H1 (cell line): ENCODE measurements around the gene CAMK2D. TPM values are rescaled to one million over a fixed set of nuclear protein-coding genes. Genes with fewer than 3 reads are reported as not detected.

Experiments
- CTCF ChIA-PET: fragments of 300-600 bp; sonication (Branson Sonifier 250); formaldehyde crosslinking; loops from one replicate; lab custom pipeline; 2021; ENCODE audit not compliant: partially characterized antibody; lab: Charles Lee
- POLR2A ChIA-PET: fragments of 300-600 bp; sonication (Branson Sonifier 250); formaldehyde crosslinking; loops from one replicate; lab custom pipeline; 2021; ENCODE audit warnings: inconsistent platforms; ENCODE audit not compliant: partially characterized antibody; lab: Charles Lee
- DNase-seq, 2 experiments: peaks; one replicate each; pipeline versions ENCODE4 v3.0.0 to v3.0.0-alpha.2; 2010 to 2022; ENCODE audit warnings: low spot score in 2 of 2, low read depth in 1 of 2, mixed read lengths in 1 of 2
- FAIRE-seq: peaks from 2 replicates; lab custom pipeline; 2011; peaks lifted over from hg19 to GRCh38; lab: Jason Lieb, UNC
- H2AFZ ChIP-seq: 2 replicates; pipeline ENCODE4 v1.8.1; 2012; ENCODE audit warnings: low read length, inconsistent platforms
- H2AK5ac ChIP-seq: 2 replicates; pipeline ENCODE4 v1.6.1; 2013; ENCODE audit warnings: low read depth, low read length
- H2BK120ac ChIP-seq: replicated peaks from 2 replicates; pipeline ENCODE3; 2013; ENCODE audit warnings: low read depth, low read length, inconsistent platforms
- H2BK12ac ChIP-seq: 2 replicates; pipeline ENCODE4 v1.6.1; 2013; ENCODE audit warnings: low read depth, low read length
- H2BK15ac ChIP-seq: 2 replicates; pipeline ENCODE4 v1.6.1; 2013; ENCODE audit warnings: low read length
- H2BK20ac ChIP-seq: 2 replicates; pipeline ENCODE4 v1.6.1; 2013; ENCODE audit warnings: low read length
- H2BK5ac ChIP-seq: 2 replicates; pipeline ENCODE4 v1.6.1; 2013; ENCODE audit warnings: low read depth, low read length
- H3K14ac ChIP-seq: 2 replicates; pipeline ENCODE4 v1.6.1; 2013; ENCODE audit warnings: inconsistent platforms; ENCODE audit not compliant: insufficient read length
- H3K18ac ChIP-seq: 2 replicates; pipeline ENCODE4 v1.6.1; 2013; ENCODE audit warnings: low read length; ENCODE audit errors: extremely low read depth
- H3K23ac ChIP-seq: 2 replicates; pipeline ENCODE4 v1.6.1; 2013; ENCODE audit warnings: inconsistent platforms; ENCODE audit not compliant: insufficient read length
- H3K23me2 ChIP-seq: 2 replicates; pipeline ENCODE4 v1.6.1; 2013; ENCODE audit warnings: low read depth, low read length
- H3K27ac ChIP-seq: 2 replicates; pipeline ENCODE4 v1.6.1; 2011; ENCODE audit warnings: low read depth, low read length, inconsistent platforms
- H3K27me3 ChIP-seq, 4 experiments: replicated peaks in 1 of 4; 1 replicate in 1 of 4; 2 replicates in 3 of 4; pipeline versions ENCODE4 v1.6.1 to v1.8.1; 2011 to 2013; ENCODE audit warnings: low read length in 3 of 4, mild to moderate bottlenecking in 3 of 4, inconsistent platforms in 2 of 4, mixed read lengths in 2 of 4, moderate library complexity in 1 of 4; ENCODE audit not compliant: control insufficient read depth in 3 of 4, insufficient read depth in 3 of 4; ENCODE audit errors: extremely low read depth in 1 of 4
- H3K36me3 ChIP-seq, 4 experiments: 2 replicates each; pipeline versions ENCODE4 v1.6.1 to v1.8.1; 2011 to 2013; ENCODE audit warnings: mild to moderate bottlenecking in 4 of 4, low read length in 3 of 4, moderate library complexity in 2 of 4, control low read depth in 1 of 4, inconsistent platforms in 1 of 4; ENCODE audit not compliant: insufficient read depth in 4 of 4, control insufficient read depth in 2 of 4
- H3K4ac ChIP-seq: replicated peaks from 2 replicates; pipeline ENCODE3; 2013; ENCODE audit warnings: low read length, low read depth, mixed read lengths, inconsistent platforms; ENCODE audit not compliant: insufficient read length
- H3K4me1 ChIP-seq, 4 experiments: replicated peaks in 1 of 4; 1 replicate in 1 of 4; 2 replicates in 3 of 4; pipeline versions ENCODE4 v1.6.1 to v1.8.1; 2011 to 2013; ENCODE audit warnings: low read length in 3 of 4, inconsistent platforms in 2 of 4, mixed read lengths in 1 of 4; ENCODE audit not compliant: insufficient read depth in 4 of 4, control insufficient read depth in 3 of 4
- H3K4me2 ChIP-seq, 2 experiments: 2 replicates each; pipeline versions ENCODE4 v1.6.1 to v1.8.1; 2011 to 2013; ENCODE audit warnings: low read depth in 2 of 2, low read length in 2 of 2, control low read depth in 1 of 2, inconsistent platforms in 1 of 2, mild to moderate bottlenecking in 1 of 2; ENCODE audit not compliant: insufficient read depth in 1 of 2
- H3K4me3 ChIP-seq, 4 experiments: fragments of 200-600, 300-600 bp in 1 of 4; sonication (generic), shearing (Covaris generic), sonication (Bioruptor Twin) in 1 of 4; 2 replicates each; pipeline versions ENCODE4 v1.5.1 to v1.8.1; 2011 to 2016; ENCODE audit warnings: low read length in 4 of 4, low read depth in 3 of 4, control low read depth in 2 of 4, inconsistent platforms in 2 of 4, mild to moderate bottlenecking in 2 of 4, mixed read lengths in 1 of 4, moderate library complexity in 1 of 4; ENCODE audit not compliant: insufficient read depth in 2 of 4; ENCODE audit errors: extremely low read depth in 1 of 4
- H3K56ac ChIP-seq: replicated peaks from 2 replicates; pipeline ENCODE3; 2013; ENCODE audit warnings: low read depth, mild to moderate bottlenecking, mixed read lengths, low read length, inconsistent platforms; ENCODE audit not compliant: insufficient read length
- H3K79me1 ChIP-seq: 2 replicates; pipeline ENCODE4 v1.6.1; 2013; ENCODE audit warnings: low read depth, low read length, control low read depth
- H3K79me2 ChIP-seq, 2 experiments: 2 replicates each; pipeline versions ENCODE4 v1.6.1 to v1.8.1; 2012 to 2013; ENCODE audit warnings: low read length in 2 of 2, mild to moderate bottlenecking in 2 of 2, inconsistent platforms in 1 of 2; ENCODE audit not compliant: insufficient read depth in 2 of 2, control insufficient read depth in 1 of 2
- H3K9ac ChIP-seq, 4 experiments: replicated peaks in 1 of 4; 1 replicate in 1 of 4; 2 replicates in 3 of 4; pipeline versions ENCODE4 v1.6.1 to v1.8.1; 2011 to 2013; ENCODE audit warnings: low read depth in 3 of 4, low read length in 3 of 4, control low read depth in 2 of 4, mild to moderate bottlenecking in 2 of 4, moderate library complexity in 2 of 4, inconsistent platforms in 1 of 4; ENCODE audit errors: extremely low read depth in 1 of 4
- H3K9me3 ChIP-seq, 2 experiments: 2 replicates each; pipeline versions ENCODE4 v1.6.1 to v1.8.1; 2012 to 2013; ENCODE audit warnings: mild to moderate bottlenecking in 2 of 2, moderate library complexity in 2 of 2, control low read depth in 1 of 2, inconsistent platforms in 1 of 2, low read depth in 1 of 2, low read length in 1 of 2, mixed read lengths in 1 of 2; ENCODE audit not compliant: insufficient read depth in 2 of 2
- H4K20me1 ChIP-seq, 2 experiments: replicated peaks in 1 of 2; 2 replicates each; pipeline versions ENCODE3 to v1.8.1; 2011 to 2013; ENCODE audit warnings: inconsistent platforms in 2 of 2, low read length in 2 of 2, mild to moderate bottlenecking in 1 of 2; ENCODE audit not compliant: insufficient read depth in 2 of 2, control insufficient read depth in 1 of 2
- H4K5ac ChIP-seq: 2 replicates; pipeline ENCODE4 v1.6.1; 2013; ENCODE audit warnings: low read length, low read depth, mixed read lengths, inconsistent platforms; ENCODE audit not compliant: insufficient read length
- H4K8ac ChIP-seq: 2 replicates; pipeline ENCODE4 v1.8.0; 2013; ENCODE audit warnings: mild to moderate bottlenecking, moderate library complexity, low read length, inconsistent platforms; ENCODE audit not compliant: insufficient read depth; ENCODE audit errors: extremely low read depth
- H4K91ac ChIP-seq: replicated peaks from 2 replicates; pipeline ENCODE3; 2013; ENCODE audit warnings: low read length, mixed read lengths, inconsistent platforms; ENCODE audit not compliant: insufficient read length
- ATF2 ChIP-seq: IDR thresholded peaks from 2 replicates; pipeline ENCODE4 v1.6.1; 2012; ENCODE audit warnings: low read length, inconsistent platforms
- CHD2 ChIP-seq: IDR thresholded peaks from 2 replicates; pipeline ENCODE4 v1.6.1; 2012; ENCODE audit warnings: low read length, improper control_type of control experiment
- CTCF ChIP-seq, 3 experiments: IDR thresholded peaks; 1 replicate in 2 of 3; 2 replicates in 1 of 3; pipeline versions ENCODE4 v1.5.1 to v1.6.1; 2011; ENCODE audit warnings: low read length in 3 of 3, mild to moderate bottlenecking in 3 of 3, inconsistent platforms in 2 of 3, low read depth in 1 of 3, moderate library complexity in 1 of 3; ENCODE audit not compliant: insufficient read depth in 1 of 3; ENCODE audit errors: control extremely low read depth in 1 of 3
- GTF2F1 ChIP-seq: IDR thresholded peaks from 2 replicates; pipeline ENCODE4 v1.6.1; 2012; ENCODE audit warnings: low read depth, low read length, improper control_type of control experiment, borderline replicate concordance
- KDM1A ChIP-seq: fragments of 200-600, 300-600 bp; sonication (generic); IDR thresholded peaks from 2 replicates; pipeline ENCODE4 v1.7.1; 2016; ENCODE audit warnings: mild to moderate bottlenecking, low read length, borderline replicate concordance
- KDM4A ChIP-seq: IDR thresholded peaks from one replicate; pipeline ENCODE4 v1.7.1; 2012; ENCODE audit warnings: low read depth, mild to moderate bottlenecking, moderate library complexity, low read length, inconsistent platforms; ENCODE audit not compliant: severe bottlenecking
- KDM5A ChIP-seq: fragments of 200-600 bp; IDR thresholded peaks from 2 replicates; pipeline ENCODE4 v1.7.1; 2012; ENCODE audit warnings: mild to moderate bottlenecking, low read length, inconsistent platforms, mixed read lengths
- POLR2A ChIP-seq, 2 experiments: IDR thresholded peaks; 1 replicate in 1 of 2; 2 replicates in 1 of 2; pipeline ENCODE4 v1.6.1; 2011; ENCODE audit warnings: low read depth in 2 of 2, low read length in 2 of 2, mild to moderate bottlenecking in 2 of 2; ENCODE audit errors: control extremely low read depth in 1 of 2
- RAD21 ChIP-seq, 2 experiments: IDR thresholded peaks in 1 of 2; conservative IDR thresholded peaks in 1 of 2; 2 replicates each; pipeline ENCODE4 v1.6.1; 2011; ENCODE audit warnings: low read depth in 2 of 2, low read length in 2 of 2, improper control_type of control experiment in 1 of 2, inconsistent platforms in 1 of 2, mild to moderate bottlenecking in 1 of 2, moderate library complexity in 1 of 2
- SP4 ChIP-seq: IDR thresholded peaks from 2 replicates; pipeline ENCODE4 v1.6.1; 2012; ENCODE audit warnings: low read length, inconsistent platforms
- TBP ChIP-seq: IDR thresholded peaks from 2 replicates; pipeline ENCODE4 v1.6.1; 2011; ENCODE audit warnings: low read depth, low read length, improper control_type of control experiment
- WGBS, 2 experiments: shearing (Covaris generic) in 1 of 2; methylation state at CpG; one replicate each; pipeline versions ENCODE4 v1.1.6 to v1.1.7; 2013 to 2015; ENCODE audit warnings: low lambda C conversion rate in 2 of 2, mixed read lengths in 2 of 2, inconsistent platforms in 1 of 2, low coverage in 1 of 2, missing lambda C conversion rate in 1 of 2; ENCODE audit not compliant: insufficient replicate concordance in 2 of 2, insufficient coverage in 1 of 2, insufficient read length in 1 of 2; ENCODE audit errors: extremely low coverage in 1 of 2, missing lambda C conversion rate in 1 of 2; 5-methylcytosine and 5-hydroxymethylcytosine counted together
- polyA plus RNA-seq, 7 experiments: library from polyadenylated mRNA; depleted of rRNA in 3 of 7; stranded (reverse) in 5 of 7; unstranded in 2 of 7; fragments of >200 nt in 5 of 7; fragments of 200-250 nt in 2 of 7; gene quantifications; 1 replicate in 5 of 7; 2 replicates in 1 of 7; 4 replicates in 1 of 7; pipeline versions ENCODE4 v1.2.1 to v1.2.3, GENCODE V29; 2011 to 2013; ENCODE audit warnings: missing spikeins in 2 of 7, mixed read lengths in 2 of 7
- total RNA-seq: library from RNA; stranded (reverse); fragmentation: NEBNext Ultra II Directional; extraction: Animal tissue kit (Norgen Biotek cat#: 25700); gene quantifications from 2 replicates; pipeline ENCODE4 v1.2.1, GENCODE V29; 2021

The CAMK2D gene
- total and polyA plus RNA-seq, 2 of the 8 experiments (the other 6 are each of a cell fraction or from before 2014, with no cell fraction given) = 3.2 to 7.0 TPM

- Histone ChIP-seq H3K4me3 (no peak overlapping the region), H3K56ac (no peak overlapping the region), H3K27ac (no peak overlapping the region), H2BK20ac (no peak overlapping the region), H2BK12ac (no peak overlapping the region), H2AFZ (no peak overlapping the region), H2BK120ac (no peak overlapping the region), H3K9me3 (no peaks in the 10 kb centered on the region), H3K9ac (no peak overlapping the region), H3K23me2 (no peaks in the 10 kb centered on the region), H3K4me2 (no peak overlapping the region), H4K8ac (no peak overlapping the region), H2AK5ac (no peak overlapping the region), H3K4ac (no peak overlapping the region), H2BK15ac (no peak overlapping the region), H2BK5ac (no peak overlapping the region), H4K91ac (no peak overlapping the region), H3K79me2 (no peaks in the 10 kb centered on the region), H3K36me3 (no peaks in the 10 kb centered on the region), H3K27me3 (no peaks in the 10 kb centered on the region), H3K4me1 (no peaks in the 10 kb centered on the region), H3K18ac (no peak overlapping the region), H3K14ac (no peak overlapping the region), H3K23ac (no peak overlapping the region), H3K79me1 (no peaks in the 10 kb centered on the region), H4K5ac (no peak overlapping the region), H4K20me1 (no peaks in the 10 kb centered on the region)
- DNase-seq = no peak
- ChIA-PET POLR2A (no interaction called here), CTCF (no interaction called here)
- FAIRE-seq = no peak
- 90% methylated on average over 2 of the region's 2 CpGs; no CpG with 5 or more reads in 1 of the 2 experiments for WGBS, 2 experiments
- TF ChIP-seq KDM5A = no peak
- TF ChIP-seq TBP = no peak
- no peak for TF ChIP-seq GTF2F1
- no peak for TF ChIP-seq CTCF (IDR thresholded peaks at IDR 0.05; ENCODE audit: control extremely low read depth in 1 of 3, insufficient read depth in 1 of 3, low read depth in 1 of 3, low read length in 3 of 3)
- TF ChIP-seq KDM1A = no peak
- no peak for TF ChIP-seq POLR2A (IDR thresholded peaks at IDR 0.05; ENCODE audit: control extremely low read depth in 1 of 2, low read depth in 2 of 2, low read length in 2 of 2)
- no peak for TF ChIP-seq ATF2
- TF ChIP-seq KDM4A = no peak
- TF ChIP-seq CHD2 = no peak
- TF ChIP-seq RAD21 (IDR thresholded peaks at IDR 0.05 in 1 of 2, conservative IDR thresholded peaks at IDR 0.05 in 1 of 2; ENCODE audit: low read depth in 2 of 2, low read length in 2 of 2) = no peak
- no peak for TF ChIP-seq SP4
These were observed 239.1 kb downstream of the CAMK2D start for GRCh38 chr4:113522433-113522832.
